Smooth muscle cell (in vitro differentiated cells): ENCODE results near the gene CPLX4. TPM values are rescaled to one million over a fixed set of nuclear protein-coding genes. Genes with fewer than 3 reads are reported as not detected.

Experiments used
- DNase-seq: peaks from one replicate; lab custom pipeline; 2025; ENCODE audit not compliant: unreplicated experiment; lab: John Stamatoyannopoulos, UW
- H2AFZ ChIP-seq: fragments of 200-600 bp; sonication (generic); 2 replicates; pipeline ENCODE4 v1.6.0; 2016; ENCODE audit warnings: antibody characterized with exemption, low read depth, mild to moderate bottlenecking
- H3F3A ChIP-seq: fragments of 200-600 bp; sonication (generic); 2 replicates; pipeline ENCODE4 v1.6.0; 2017; ENCODE audit warnings: antibody characterized with exemption, low read depth
- H3K27ac ChIP-seq: fragments of 200-600 bp; sonication (generic); 2 replicates; pipeline ENCODE4 v1.5.1; 2016; ENCODE audit warnings: low read depth, mild to moderate bottlenecking
- H3K27me3 ChIP-seq: fragments of 200-600 bp; sonication (generic); 2 replicates; pipeline ENCODE4 v1.6.1; 2016; ENCODE audit warnings: low read depth, mild to moderate bottlenecking
- H3K36me3 ChIP-seq: fragments of 200-600 bp; sonication (generic); 2 replicates; pipeline ENCODE4 v1.5.1; 2016; ENCODE audit warnings: low read depth
- H3K4me1 ChIP-seq: fragments of 200-600 bp; sonication (generic); 2 replicates; pipeline ENCODE4 v1.5.1; 2016; ENCODE audit warnings: low read depth
- H3K4me2 ChIP-seq: fragments of 200-600 bp; sonication (generic); 2 replicates; pipeline ENCODE4 v1.6.0; 2016; ENCODE audit warnings: mild to moderate bottlenecking
- H3K4me3 ChIP-seq: fragments of 200-600 bp; sonication (generic); 2 replicates; pipeline ENCODE4 v1.5.1; 2016; ENCODE audit warnings: mild to moderate bottlenecking
- H3K79me2 ChIP-seq: fragments of 200-600 bp; sonication (generic); 2 replicates; pipeline ENCODE4 v1.6.0; 2016; ENCODE audit warnings: low read depth, mild to moderate bottlenecking
- H3K9ac ChIP-seq: fragments of 200-600 bp; sonication (generic); 2 replicates; pipeline ENCODE4 v1.6.0; 2016; ENCODE audit warnings: low read depth
- H3K9me3 ChIP-seq: fragments of 200-600 bp; sonication (generic); replicated peaks from 2 replicates; pipeline ENCODE4 v1.5.1; 2016; ENCODE audit warnings: low read depth
- H4K20me1 ChIP-seq: fragments of 200-600 bp; sonication (generic); 2 replicates; pipeline ENCODE4 v1.6.0; 2016; ENCODE audit warnings: low read depth
- CTCF ChIP-seq: fragments of 200-600 bp; sonication (generic); IDR thresholded peaks from 2 replicates; pipeline ENCODE4 v1.5.1; 2017; ENCODE audit warnings: borderline replicate concordance, mild to moderate bottlenecking, antibody characterized with exemption; ENCODE audit not compliant: insufficient read depth, poor library complexity, severe bottlenecking
- WGBS: methylation state at CpG from one replicate; pipeline ENCODE4 v1.1.7; 2016; ENCODE audit warnings: low lambda C conversion rate; 5-methylcytosine and 5-hydroxymethylcytosine counted together
- polyA plus RNA-seq: library from polyadenylated mRNA; unstranded; fragments of >200 nt; fragmentation: Nextera tagmentation; extraction: Ambion mirVana; gene quantifications from 2 replicates; pipeline ENCODE4 v1.2.1, GENCODE V29; 2016
- total RNA-seq: library from RNA; depleted of rRNA; stranded (reverse); fragments of >200 nt; gene quantifications from 2 replicates; pipeline ENCODE4 v1.2.3, GENCODE V29; 2014

CPLX4 gene
- total and polyA plus RNA-seq, 2 experiments from 2014 or later, result not detected

- Histone ChIP-seq H3K4me2 (no peak overlapping the region), H3K27me3 (no peaks in the 10 kb centered on the region), H3K79me2 (no peaks in the 10 kb centered on the region), H3K9ac (no peak overlapping the region), H3K4me1 (peaks cover 34% of the 10 kb centered on the region), H4K20me1 (no peaks in the 10 kb centered on the region), H3K9me3 (no peaks in the 10 kb centered on the region), H3F3A (no peaks in the 10 kb centered on the region), H3K36me3 (no peaks in the 10 kb centered on the region), H2AFZ (no peak overlapping the region), H3K27ac (no peak overlapping the region), H3K4me3 (no peak overlapping the region)
- WGBS, result 8% methylated on average over 18 of the region's 18 CpGs
- no peak for DNase-seq
- no peak for TF ChIP-seq CTCF
These were observed 43.9 kb downstream of the CPLX4 start for GRCh38 chr18:59274533-59274928.

GRCh38 chr18:59273759-59274532, 44.5 kb downstream of the CPLX4 start:
- H3K36me3 ChIP-seq, result no peaks in the 10 kb centered on the region
- H3K4me2 ChIP-seq, result peak overlapping the region; percentile 67
- no peaks in the 10 kb centered on the region for H3F3A ChIP-seq
- H2AFZ ChIP-seq, result no peak overlapping the region
- no peaks in the 10 kb centered on the region for H4K20me1 ChIP-seq
- DNase-seq, result no peak
- no peak overlapping the region for H3K27ac ChIP-seq
- H3K4me3 ChIP-seq, result no peak overlapping the region
- peaks cover 1% of the 10 kb centered on the region for H3K27me3 ChIP-seq
- peaks cover 34% of the 10 kb centered on the region for H3K4me1 ChIP-seq
- 4% methylated on average over 39 of the region's 48 CpGs for WGBS
- TF ChIP-seq CTCF, result no peak
- H3K9ac ChIP-seq, result no peak overlapping the region
- H3K9me3 ChIP-seq, result no peaks in the 10 kb centered on the region
- H3K79me2 ChIP-seq, result no peaks in the 10 kb centered on the region

- peak within 1 kb of the TSS; percentile 67 for H3K4me2 ChIP-seq
- peaks cover 9% of the 10 kb centered on the region for H3K27me3 ChIP-seq
- no peak within 1 kb of the TSS for H2AFZ ChIP-seq
- H3K36me3 ChIP-seq, result no peaks in the 10 kb centered on the region
- H3K9ac ChIP-seq, result no peak within 1 kb of the TSS
- H3K4me1 ChIP-seq, result peaks cover 43% of the 10 kb centered on the region
- WGBS, result 4% methylated on average over 61 of the region's 88 CpGs
- H4K20me1 ChIP-seq, result no peaks in the 10 kb centered on the region
- H3K27ac ChIP-seq, result no peak within 1 kb of the TSS
- no peaks in the 10 kb centered on the region for H3K9me3 ChIP-seq
- no peak for TF ChIP-seq CTCF
- no peaks in the 10 kb centered on the region for H3F3A ChIP-seq
- no peak for DNase-seq
- no peaks in the 10 kb centered on the region for H3K79me2 ChIP-seq
- H3K4me3 ChIP-seq, result peak within 1 kb of the TSS; percentile 26
These were observed 45.3 kb downstream of the CPLX4 start, which contains the start of gene RAX for GRCh38 chr18:59272891-59273758. RAX (minus strand) TSS chr18:59273454; CDS start chr18:59273206, 248 bp downstream.
